ENCODE data around the gene ACOXL.

ACOXL gene

GRCh38 chr2:110796716-110797301, 64.4 kb downstream of the ACOXL start:
- no peak for DNase-seq

GRCh38 chr2:110799376-110799775, 67.0 kb downstream of the ACOXL start:
- DNase-seq: no peak

DNA sequence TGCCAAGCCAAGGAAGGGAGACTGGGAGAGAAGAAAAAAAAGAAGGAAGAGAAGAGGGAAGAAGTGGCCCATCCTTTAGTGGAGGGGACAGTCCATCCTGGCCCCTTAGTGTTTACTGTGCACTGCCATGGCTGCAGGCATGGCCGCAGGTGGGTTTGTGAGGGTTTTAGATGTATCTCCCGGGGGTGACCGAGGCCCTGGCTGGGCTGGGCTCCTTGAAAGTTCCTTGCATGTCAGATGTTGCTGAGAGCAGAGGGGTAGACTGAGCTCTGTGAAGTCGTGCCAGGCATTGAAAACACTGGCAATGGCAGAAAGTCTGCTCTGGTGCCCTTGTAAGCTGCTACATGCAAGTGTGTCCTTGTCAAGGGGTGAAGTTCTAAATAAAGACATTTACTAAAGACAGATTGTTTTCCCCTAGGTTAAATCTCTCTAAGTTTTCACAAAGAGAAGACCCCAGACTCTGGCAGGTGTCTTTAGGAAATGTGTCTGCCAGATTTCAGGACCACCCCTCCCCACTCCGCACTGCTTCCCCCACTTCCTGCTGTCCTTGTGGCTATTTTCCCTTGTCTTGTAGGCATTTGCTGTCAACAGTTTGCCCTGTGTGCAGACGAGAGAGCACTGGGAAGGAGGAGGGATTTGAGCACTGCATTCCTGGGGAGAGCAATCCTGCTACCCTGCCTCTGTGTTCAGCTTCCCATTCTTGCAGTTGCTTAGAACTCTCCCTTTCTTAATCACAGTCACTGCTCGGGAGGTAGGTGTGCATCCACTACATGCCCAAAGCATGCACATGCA, 68.4 kb downstream of the ACOXL start:
- no peak for DNase-seq

GRCh38 chr2:110802208-110802932, 70.0 kb downstream of the ACOXL start:
- no peak for DNase-seq

DNA sequence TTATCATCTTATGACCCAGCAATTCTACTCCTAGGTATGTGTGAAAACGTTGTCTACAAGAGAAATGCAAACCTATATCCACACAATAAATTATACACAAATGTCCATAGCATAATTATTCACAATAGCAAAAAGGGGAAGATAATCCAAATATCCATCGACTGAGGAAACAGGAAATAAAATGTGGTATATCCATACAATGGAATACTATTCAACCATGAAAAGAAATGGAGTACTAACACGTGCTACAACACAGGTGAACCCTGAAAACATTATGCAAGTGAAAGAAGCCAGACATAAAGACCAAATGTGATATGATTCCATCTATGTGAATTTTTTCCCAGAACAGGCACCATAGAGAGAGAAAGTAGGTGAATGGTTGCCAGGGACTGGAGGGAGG, 72.1 kb downstream of the ACOXL start:
- DNase-seq: no peak

DNA sequence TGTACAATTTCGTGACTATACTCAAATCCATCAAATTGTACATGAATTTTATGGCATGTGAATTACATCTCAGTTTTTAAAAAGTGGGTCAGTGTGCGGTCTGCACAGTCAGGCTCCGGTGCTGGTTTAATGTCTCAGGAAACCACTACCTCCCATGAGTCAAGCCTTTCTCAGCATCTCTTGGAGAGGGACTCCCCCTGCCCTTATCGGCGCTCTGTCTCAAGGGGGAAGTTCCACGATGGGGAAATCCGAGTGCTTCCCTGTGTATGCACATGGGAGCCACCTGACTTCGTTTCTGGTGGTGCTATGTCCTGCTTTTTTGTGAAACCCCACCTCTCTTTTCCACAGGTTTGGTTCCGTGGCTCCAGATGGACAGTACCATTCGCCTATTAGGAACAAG, 72.5 kb downstream of the ACOXL start:
- peak; percentile 16 for DNase-seq

DNA sequence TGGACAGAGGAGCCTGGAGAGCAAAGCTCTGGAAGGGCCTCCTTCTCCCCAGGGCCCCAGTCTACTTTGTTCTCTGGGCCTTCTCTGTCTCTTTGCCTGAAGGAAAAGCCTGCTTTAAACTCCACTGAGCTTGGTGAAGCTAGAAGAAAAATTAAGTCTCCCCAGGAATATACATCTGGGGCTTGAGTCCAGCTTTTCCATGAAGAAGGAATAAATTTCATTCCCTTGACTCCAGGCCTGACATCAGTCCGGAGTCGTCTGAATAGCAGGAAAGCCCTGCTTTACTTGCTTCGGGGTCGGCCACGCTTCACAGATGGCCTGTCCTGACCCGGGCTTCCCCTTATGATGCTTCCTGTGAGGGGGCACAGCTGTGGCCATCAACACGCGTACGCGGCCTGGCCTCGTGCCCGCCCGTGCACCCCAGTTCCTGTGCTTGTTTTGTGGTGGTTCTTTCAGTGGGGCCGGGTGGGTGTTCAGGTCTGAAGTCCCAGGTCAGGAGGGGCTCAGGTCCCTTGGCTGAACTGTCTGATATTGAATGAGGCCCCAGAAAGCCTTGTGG, 73.6 kb downstream of the ACOXL start:
- DNase-seq: peak; percentile 1

- DNase-seq: no peak
These were observed 75.1 kb downstream of the ACOXL start for GRCh38 chr2:110807522-110807921.

GRCh38 chr2:110810404-110810803, 78.0 kb downstream of the ACOXL start:
- no peak for DNase-seq

DNA sequence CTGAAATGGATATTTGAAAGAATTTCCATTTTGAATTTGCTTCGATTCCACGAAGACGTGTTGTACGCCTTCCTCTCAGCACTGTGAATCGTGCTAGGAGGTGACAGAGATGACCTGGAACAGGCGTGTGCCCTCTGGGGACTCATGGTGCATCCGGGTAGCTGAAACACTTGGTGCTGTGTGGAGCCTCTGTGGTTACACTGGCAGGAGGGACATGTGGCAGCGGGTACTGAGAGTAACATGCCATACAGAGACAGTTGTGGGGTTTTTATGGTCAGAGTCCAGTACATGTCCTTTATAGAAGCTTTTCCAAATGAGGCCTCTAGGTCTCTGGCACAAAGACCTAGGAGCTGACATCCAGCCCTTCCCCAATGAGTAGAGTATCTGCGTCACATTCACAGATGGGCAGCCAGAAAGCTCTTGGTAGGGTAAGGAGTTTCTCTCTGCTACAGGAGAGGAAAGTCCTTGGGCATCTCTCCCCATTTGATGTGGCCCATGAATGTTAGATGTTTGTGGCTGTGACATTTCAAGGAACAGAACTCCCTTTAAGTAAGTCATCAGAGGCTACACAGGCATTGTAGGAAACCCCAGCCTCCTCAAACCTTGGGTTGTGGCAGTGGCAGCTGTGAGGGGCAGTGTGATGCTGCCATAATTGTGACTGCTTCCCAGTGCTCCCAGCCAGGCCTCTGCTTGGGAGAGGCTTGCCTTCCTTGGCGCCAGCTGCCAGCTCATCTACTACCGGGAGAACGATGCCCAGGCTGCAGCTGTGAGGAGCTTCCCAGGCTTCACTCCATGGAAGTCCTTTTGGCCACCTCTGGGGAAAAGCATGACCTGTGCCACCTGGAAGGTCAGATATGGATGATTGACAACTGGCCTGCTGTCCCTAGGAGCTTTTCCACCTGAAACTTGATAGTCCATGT, 80.6 kb downstream of the ACOXL start:
- DNase-seq: no peak

- no peak for DNase-seq
These were observed 81.5 kb downstream of the ACOXL start for GRCh38 chr2:110813896-110814295.

DNA sequence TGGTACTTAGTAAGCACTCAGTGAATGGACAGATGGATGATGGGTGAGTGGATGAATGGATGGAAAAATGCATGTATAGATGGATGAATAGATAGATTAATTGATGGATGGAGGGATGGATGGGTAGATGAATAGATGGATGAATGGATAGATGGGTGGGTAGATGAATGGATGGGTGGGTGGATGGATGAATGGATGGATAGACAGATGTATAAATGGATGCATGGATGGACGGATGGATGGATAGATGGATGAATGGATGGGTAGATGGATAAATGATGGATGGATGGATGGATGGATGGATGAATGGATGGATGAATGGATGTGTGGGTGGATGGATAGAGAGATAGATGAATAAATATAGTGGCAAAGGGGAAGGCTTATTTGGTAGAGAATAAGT, 83.6 kb downstream of the ACOXL start:
- no peak for DNase-seq

DNA sequence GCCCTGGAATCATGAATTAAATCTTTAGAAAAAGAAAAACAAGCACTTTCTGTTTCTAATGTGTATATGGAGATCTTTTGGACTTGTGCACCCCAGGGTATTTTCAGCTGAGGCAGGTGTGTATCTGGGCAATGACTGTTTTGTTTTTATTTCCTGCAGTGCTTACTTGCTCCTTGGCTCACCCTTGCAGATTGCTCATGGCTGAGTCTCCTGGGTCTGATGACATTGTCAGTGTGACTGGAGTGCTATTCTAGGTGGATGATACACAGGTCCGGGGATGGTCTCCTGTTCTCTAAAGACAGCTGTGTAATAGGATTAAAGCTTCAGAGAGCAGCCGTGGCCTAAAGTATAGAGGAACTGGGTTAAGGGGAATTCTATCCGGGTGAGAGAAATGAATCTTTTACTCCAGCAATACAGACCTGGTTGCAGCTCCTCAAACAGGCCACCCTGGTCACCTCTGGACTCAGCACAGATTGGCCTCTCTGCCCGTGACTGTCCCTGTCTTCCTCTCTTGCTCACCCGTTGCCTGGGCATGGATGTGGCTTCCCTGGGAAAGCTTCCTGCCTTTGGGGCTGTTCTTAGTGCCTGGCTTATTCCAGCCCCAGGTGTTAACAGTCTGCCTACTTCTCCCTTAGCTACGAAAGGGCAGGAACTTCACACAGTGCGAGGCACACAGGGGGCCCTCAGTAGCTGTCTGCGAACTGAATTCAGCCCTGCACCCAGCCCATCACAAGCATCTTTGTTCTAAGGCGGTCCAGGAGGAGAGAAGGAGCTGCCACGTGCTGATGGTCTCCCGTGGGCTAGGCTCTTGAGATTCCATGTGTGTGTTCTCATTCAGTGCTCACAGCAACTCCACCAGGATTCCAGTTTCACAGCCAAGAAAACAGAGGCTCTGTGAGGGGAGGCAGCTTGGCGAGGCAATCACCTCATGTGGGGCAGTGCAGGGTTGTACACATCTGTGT, 84.3 kb downstream of the ACOXL start:
- no peak for DNase-seq

DNA sequence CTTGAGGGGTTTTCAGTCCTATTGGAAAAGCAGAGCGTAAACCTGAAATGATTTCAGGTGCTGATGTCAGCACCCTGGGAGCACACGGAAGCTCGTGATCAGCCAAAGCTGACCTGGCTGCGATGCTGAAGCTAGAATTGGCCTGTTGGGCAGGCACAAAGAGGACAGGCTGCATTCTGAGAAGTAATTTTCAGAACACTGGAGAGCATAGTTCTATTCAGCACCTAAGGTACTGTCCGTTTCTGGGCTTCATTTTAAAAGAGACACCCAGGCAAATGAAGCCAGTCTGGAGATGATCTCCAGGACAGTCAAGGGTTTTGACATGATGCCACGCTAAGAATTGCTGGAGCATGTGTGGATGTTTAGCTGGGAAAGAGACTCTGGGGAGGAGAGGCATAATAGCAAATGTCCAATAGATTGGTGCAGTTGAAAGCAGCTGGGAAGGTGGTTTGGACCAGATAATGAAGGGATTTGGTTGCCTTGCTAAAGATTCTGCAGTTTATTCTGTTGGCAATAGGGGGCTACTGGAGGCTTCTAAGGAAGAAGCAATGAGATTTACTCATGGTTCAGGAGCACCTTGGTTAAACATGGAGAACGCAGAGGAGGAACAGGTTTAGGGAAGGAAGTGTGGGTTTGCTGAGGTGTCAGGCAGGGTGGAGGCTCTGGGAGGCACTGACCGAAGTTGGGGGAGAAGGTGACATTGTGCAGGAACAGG, 86.6 kb downstream of the ACOXL start:
- peak; percentile 34 for DNase-seq

DNA sequence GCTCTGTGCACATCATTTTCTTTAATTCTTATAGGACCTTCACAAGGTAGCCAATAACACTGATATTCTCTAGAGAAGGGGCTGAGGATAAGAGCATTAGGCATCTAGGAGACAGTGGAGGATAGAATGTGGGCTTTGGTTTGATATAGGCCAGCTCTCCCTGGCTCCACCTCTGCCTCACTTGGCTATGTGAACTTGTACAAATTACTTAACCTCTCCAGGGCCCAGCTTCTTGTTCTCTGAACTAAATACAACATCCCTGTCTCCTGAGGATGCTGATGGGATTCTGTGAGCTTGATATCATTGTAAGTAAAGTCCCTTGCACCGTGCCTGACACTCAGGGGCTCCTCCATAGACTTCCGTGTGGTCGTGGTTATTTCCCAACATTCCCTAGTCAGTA, 87.3 kb downstream of the ACOXL start:
- no peak for DNase-seq

- no peak for DNase-seq
These were observed 87.8 kb downstream of the ACOXL start for GRCh38 chr2:110820128-110820527.

- DNase-seq: no peak
These were observed 90.8 kb downstream of the ACOXL start for GRCh38 chr2:110823165-110823564.

DNA sequence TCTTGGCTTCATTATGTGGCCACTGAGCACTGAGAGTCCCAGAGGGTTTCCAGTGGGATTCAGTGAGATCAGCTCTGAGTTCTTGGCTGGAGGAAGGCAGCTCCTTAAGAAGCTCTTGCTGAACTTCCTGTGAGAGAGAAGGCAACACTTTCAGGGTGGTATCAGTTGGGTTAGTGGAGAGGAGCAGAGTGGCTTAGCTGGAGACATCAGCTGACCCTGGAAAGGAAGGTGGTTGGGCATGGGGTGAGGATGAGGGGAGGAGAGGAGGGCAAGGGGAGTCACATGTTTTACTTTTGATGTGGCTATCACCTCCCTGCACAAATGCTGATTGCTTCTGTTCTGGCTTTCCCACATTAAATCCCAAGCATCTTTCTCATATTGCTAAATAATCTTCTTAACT, 95.1 kb downstream of the ACOXL start:
- no peak for DNase-seq

- DNase-seq: no peak
These were observed 96.0 kb downstream of the ACOXL start for GRCh38 chr2:110828330-110828729.

GRCh38 chr2:110829413-110830146, 97.2 kb downstream of the ACOXL start:
- DNase-seq: no peak

All from hematopoietic multipotent progenitor cell treated with erythropoietin and hydrocortisone succinate and interleukin-3 and kit ligand, for 6 days (in vitro differentiated cells).